Kidney glomerular epithelial cell (primary cell): ENCODE results near the gene DPCD.

Experiments used
- DNase-seq: peaks from one replicate; lab custom pipeline; 2025; lab: John Stamatoyannopoulos, UW

Gene DPCD

DNA sequence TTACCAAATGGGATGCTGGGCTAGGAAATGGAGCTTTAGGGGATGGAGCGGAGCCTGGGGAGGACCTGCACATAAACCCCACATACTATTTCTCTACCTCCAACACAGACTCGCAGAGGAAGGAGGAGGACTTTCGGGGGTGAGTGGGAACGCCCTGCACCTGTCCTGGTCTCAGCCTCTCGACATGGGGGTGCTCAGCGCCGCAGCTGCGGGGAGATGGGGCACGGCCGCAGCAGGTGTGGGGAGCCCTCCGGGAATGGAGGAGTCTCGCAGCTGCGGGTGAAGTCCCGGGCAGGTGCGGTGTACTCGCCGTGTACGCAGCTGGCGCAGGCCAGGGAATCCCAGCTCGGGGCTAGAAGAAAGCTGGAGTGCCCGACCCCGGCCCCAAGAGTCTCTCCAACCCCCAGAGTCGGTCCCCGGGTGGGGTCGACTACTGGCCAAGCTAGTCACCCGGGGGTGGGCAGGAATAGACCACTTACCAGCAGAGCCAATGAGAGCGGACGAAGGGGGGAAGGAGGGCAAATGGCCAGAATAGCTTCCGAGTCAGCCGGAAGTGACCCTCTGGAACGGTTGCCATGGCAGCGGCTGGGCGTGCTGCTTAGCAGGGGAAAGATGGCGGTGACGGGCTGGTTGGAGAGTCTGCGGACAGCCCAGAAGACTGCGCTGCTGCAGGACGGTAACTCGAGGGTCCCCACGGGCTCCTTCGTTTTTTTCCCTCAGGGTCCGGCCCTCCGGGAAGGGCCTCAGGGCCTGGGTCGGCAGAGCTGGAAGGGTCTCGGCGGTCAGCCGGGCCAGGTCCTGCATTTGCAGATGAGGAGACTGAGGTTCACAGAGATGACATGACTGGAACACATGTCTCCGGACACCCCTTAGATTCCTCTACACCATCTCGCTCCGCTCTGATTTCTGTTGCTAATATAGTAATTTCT is at the start of gene DPCD, which contains the start of gene POLL:
DPCD (plus strand) TSS at position 597 of the 929 bp plus-strand sequence; CDS start at position 613, 16 bp downstream.
POLL (minus strand) TSS at position 533 of the 929 bp plus-strand sequence. CDS start 897 bp downstream, outside the sequence.
- peak; percentile 91 for DNase-seq

GRCh38 chr10:101538446-101538845 is 49.7 kb upstream of the DPCD start:
- DNase-seq = no peak

DNA sequence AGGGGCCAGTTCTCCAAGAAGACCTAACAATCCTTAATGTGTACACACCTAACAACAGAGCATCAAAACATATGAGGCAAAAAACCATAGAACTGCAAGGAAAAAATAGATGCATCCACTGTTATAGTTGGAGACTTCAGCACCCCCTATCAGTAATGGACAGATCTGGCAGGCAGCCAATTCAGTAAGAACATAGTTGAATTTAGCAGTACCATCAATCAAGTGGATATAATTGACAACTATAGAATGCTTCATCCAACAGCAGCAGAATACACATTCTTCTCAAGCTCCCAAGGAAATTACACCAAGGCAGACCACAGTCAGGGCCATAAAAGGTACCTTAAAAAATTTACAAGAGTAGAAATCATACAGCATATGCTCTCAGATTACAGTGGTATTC is 42.2 kb upstream of the DPCD start:
- no peak for DNase-seq

GRCh38 chr10:101550965-101551364 is 37.2 kb upstream of the DPCD start:
- DNase-seq = no peak

DNA sequence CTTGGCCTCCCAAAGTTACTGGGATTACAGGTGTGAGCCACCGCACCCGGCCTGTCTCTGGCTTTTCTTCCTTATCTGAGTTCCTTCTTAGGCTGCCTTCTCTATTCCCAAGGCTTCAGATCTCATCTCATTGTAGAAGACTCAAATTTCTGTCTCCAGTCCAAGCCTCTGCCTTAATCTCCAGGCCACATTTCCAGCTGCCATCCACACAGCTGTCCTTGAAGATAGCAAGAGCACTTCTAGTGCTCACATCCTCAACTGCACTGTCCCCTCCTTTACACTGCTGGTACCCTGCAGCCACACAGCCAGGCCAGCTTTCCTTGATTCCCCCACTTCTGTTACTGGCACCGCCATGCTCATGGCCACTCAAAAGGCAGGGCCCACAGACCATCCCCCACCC is 35.7 kb upstream of the DPCD start:
- DNase-seq = no peak

GRCh38 chr10:101557541-101557940 is 30.6 kb upstream of the DPCD start:
- DNase-seq = no peak

DNA sequence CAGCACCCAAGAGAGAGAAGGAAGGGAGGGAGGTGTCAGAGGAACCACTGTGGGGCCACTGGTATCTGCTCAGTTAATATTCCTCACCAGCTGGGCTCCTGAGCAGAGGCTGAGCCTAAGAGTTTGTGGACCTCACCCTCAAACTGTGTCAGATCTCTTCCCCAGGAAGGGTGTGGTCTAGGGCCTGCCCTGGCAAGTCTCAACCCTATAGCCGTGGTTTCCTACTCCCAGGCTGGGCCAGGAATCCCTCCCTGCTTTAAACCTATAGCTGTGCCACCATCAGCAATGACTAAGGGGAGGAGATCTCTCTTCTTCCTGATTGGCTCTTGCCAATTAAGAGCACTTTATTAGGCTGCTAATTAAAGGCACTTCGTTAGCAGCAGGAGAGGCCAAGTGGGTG is 29.9 kb upstream of the DPCD start:
- no peak for DNase-seq

GRCh38 chr10:101558671-101559595 is 29.2 kb upstream of the DPCD start:
- no peak for DNase-seq

- no peak for DNase-seq
These were observed 28.4 kb upstream of the DPCD start for GRCh38 chr10:101559596-101560297.

GRCh38 chr10:101560298-101561067 is 27.6 kb upstream of the DPCD start:
- DNase-seq = no peak

DNA sequence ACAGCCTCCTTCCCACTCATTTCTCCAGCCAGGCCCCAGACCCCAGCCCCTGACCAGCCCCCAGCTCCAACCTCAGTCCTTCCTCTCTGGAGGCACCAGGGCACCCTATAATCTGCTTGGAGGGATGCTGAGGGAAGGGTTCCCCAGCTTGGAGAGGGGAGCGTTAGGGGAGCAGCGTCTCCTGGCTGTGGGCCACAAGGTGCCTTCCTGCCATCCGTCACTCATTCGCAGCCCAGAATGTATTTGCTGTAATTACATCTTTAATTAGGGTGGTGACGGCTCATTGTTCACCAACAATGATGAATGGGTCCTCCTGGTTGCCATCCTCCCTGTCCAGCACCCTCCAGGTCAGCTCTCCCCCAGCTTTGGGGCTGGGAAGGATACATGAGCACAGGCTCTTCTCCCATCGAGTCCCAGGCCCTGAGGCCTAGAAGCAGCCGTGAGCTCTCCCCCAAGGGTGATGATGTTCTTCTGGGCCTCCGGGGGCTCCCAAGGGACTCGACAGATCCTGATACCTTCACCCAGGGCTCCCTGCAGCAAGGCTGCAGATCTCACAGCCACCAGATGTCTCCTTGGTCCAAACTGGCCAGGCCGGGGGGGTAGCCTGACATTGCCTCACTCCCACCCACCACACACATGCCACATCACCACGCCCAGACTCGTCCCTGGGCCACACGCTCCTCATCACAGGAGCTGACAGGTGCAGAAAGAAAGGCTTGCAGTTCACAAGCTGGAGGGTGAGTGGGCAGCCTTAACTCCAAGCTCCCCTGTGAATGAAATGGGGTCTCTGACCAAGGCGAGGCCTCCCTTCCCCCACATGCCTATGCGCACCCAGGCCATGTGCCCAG is 26.8 kb upstream of the DPCD start:
- DNase-seq = no peak

- no peak for DNase-seq
These were observed 25.9 kb upstream of the DPCD start for GRCh38 chr10:101562231-101562630.

GRCh38 chr10:101563007-101563406 is 25.1 kb upstream of the DPCD start:
- no peak for DNase-seq

DNA sequence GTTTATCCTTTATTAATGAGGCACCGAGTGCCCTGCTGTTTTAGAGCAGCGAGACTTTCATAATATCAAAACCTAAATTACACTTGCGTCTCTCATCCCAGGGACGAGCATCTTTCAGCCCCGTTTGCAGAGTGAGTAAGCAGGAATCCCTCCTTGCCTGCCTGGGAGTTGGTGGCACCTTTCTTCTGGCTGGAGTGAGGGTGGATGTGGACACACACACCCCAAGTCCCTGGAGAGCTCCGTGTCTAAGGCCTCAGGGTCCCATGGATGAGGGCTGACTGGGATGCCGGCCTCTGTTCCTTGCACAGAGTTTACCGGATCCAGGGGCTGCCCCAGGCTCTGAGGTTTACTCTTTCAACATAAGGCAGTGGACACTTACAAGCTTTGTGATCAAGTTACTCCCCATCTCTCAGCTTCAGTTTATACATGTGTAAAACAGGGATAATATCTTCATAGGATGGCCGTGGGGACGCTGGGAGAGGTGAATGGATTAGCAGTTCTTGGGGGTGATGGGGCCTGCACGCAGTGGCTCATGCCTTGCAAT is 24.6 kb upstream of the DPCD start:
- DNase-seq = no peak

GRCh38 chr10:101564490-101564991 is 23.6 kb upstream of the DPCD start:
- DNase-seq = no peak

DNA sequence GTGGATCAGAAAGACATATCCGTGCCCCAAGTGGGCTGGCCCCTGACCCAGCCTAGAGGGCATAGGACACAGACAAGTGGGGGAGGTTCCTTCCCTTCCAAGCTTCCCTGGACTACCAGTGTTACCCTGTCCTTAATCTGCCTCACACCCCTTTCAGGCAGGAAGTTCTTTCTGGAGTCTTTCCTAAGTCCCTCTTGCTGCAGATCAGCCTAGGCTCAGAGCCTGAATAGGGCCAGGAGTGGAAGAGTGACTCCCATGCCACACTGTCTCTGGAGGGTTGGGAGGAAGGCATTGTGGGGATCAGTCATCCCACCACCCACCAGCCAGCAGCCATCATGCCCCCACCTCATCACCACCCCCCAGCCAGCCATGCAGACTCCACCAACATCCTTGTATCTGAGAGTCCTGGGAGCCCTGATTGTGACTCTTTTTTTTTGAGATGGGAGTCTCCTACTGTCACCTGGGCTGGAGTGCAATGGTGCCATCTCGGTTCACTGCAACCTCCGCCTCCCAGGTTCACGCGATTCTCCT is 22.7 kb upstream of the DPCD start:
- no peak for DNase-seq

DNA sequence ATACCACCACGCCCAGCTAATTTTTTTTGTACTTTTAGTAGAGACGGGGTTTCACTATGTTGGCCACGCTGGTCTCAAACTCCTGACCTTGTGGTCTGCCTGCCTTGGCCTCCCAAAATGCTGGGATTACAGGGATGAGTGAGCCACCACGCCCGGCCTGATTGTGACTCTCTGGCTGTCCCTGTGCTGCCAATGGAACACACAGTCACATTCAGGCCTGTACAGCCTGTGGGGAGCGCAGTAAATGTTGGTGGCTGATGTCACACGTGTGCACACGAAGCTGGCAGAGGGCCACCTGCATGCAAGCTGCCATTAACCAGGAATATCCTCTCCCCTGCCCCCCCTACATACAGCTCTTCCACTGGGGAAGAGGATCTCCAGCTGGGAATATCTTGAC is 22.2 kb upstream of the DPCD start:
- no peak for DNase-seq

- DNase-seq = no peak
These were observed 21.6 kb upstream of the DPCD start for GRCh38 chr10:101566333-101567164.
